GM19452 (cell line): ENCODE results near the gene TTYH1.

Experiments
- ATAC-seq: cut with Tn5 transposase; IDR thresholded peaks from one replicate; pipeline ENCODE4 v1.9.1; 2021; ENCODE audit not compliant: unreplicated experiment

Gene TTYH1

DNA sequence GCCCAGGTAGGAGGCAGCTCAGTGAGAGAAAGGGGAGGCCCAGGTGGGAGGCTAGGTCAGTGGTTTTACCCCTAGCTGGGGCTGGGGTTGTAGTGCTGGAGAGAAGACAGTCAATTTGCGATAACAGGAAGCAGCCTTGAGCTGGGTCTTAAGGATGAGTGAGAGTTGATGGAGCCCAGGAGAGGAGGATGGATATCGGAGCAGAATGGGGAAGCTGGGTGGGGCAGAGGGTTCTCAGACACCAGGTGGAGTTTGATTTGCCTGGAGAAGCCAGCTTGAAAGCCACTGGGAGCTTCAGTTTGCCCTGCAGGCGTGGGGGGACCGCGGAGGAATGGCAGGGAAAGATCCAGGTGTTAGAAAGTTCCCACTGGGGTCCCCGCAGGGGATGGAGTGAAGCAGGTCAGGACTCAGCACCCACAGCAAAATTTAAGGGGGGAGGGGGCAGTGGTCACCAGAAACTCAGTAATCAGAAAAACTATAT is 58.7 kb downstream of the TTYH1 start:
- ATAC-seq, result no peak

DNA sequence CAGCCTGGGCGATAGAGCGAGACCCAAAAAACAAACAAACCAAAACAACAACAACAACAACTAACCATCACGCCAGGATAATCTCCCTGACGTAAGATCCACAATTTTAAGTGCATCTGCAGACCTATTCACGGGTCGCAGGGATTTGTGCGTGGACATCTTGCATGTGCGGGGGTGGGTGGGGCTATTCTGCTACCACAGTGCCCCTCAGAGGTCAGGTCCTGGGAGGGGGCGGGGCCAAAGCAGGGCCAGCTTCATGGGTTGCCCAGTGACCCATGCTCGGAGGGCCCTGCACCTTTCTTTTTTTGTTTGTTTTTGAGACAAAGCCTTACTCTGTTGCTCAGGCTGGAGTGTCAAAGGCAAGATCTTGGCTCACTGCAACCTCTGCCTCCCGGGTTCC is 60.4 kb downstream of the TTYH1 start:
- no peak for ATAC-seq

DNA sequence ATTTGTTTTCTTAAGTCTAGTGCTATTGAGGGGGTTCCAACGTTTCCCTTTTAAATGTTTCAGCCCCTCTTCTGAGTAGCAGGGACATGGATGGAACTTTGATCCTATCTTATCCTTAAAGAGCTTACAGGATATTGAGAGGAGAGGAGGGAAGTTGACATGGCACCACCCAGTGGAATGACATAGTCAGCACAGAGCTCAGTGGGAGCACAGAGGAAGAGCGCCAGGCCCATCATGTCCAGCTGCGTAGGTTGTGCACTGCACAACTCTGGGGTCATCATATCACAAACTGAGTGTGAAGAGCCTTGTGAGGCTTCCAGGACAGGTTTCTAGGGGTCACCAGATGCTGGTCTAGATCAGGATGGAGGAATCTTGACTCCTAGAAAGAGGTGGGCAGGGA is 62.4 kb downstream of the TTYH1 start:
- ATAC-seq, result no peak

DNA sequence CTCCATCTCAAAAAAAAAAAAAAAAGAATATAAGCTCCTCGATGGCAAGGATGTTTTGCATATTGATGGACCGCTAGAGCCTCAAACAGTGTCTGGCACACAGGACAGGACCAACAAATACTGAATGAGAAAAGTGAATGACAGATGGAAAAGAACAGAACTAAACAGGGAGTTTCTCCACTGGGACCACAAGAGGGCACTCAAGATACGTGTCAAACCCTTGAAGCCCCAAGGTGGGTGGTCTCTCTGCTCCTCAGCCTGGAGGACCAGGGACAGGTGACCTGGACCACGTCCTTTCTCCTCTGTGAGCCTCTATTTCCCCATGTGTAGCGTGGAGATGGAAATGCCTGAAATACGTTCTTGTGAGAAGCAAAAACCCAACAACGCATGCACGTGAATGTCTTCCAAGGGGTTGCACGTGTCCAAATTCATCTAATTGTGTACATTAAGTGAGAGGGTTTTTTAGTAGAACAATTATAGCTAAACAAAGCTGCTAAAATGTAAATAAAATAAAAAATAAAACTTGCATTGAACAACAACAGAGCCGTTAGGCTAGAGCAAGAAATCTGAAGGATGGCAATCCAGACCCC is 63.5 kb downstream of the TTYH1 start:
- no peak for ATAC-seq

DNA sequence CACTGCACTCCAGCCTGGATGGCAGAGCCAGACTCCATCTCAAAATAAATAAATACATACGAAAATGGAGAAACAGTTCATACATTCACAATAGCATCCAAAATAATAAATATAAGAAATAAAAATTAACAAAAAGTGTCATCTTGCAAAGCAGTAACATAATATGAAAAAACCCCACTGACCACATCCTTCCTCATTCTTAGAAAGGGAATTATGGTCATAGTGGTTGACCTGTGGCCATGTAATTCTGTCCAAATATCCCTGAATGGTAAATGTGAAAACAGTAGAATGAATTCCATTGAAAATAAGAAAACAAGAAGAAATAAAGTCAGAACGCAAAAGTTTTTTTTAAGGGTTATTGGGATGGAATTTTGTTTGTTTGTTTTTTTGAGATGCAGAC is 64.8 kb downstream of the TTYH1 start:
- no peak for ATAC-seq

DNA sequence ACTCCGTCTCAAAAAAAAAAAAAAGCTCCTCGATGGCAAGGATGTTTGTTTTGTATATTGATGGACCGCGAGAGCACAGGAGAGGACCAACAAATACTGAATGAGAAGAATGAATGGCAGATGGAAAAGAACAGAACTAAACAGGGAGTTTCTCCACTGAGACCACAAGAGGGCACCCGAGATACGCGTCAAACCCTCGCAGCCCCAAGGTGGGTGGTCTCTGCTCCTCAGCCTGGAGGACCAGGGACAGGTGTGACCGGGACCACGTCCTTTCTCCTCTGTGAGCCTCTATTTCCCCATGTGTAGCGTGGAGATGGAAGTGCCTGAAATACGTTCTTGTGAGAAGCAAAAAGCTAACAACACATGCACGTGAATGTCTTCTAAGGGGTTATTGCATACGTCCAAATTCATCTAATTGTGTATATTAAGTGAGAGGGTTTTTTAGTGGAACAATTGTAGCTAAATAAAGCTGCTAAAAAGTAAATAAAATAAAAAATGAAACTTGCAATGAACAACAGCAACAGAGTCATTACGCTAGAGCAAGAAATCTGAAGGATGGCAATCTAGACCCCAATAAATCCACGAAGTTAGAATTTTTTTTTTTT is 66.2 kb downstream of the TTYH1 start:
- no peak for ATAC-seq

DNA sequence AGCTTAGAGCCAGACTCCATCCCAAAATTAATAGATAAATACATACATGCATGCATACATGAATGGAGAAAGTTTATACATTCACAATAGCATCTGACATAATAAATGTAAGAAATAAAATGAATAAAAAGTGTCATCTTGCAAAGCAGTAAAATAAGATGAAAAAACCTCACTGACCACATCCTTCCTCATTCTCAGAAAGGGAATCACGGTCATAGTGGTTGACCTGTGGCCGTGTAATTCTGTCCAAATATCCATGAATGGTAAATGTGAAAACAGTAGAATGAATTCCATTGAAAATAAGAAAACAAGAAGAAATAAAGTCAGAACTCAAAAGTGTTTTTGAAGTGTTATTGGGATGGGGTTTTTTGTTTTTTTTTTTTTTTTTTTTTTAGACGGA is 67.6 kb downstream of the TTYH1 start:
- no peak for ATAC-seq

DNA sequence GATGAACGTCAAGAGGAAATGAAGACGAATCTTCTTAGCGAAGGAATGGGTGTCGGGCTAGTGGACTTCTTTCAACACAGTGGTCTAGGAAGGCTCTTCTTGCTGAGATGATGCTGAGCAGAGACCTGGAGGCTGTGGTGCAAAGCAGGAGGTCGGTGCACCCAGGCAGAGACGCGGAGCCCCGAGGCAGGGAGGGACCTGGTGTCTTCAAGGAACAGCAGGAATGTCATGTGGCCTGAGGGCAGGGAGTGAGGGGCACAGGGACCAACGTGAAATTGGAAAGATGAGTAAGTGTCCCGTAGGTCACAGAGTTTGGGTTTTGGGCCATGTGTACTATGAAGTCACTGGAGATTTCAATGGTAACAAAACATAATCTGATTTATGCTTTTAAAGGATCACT is 69.2 kb downstream of the TTYH1 start:
- no peak for ATAC-seq

DNA sequence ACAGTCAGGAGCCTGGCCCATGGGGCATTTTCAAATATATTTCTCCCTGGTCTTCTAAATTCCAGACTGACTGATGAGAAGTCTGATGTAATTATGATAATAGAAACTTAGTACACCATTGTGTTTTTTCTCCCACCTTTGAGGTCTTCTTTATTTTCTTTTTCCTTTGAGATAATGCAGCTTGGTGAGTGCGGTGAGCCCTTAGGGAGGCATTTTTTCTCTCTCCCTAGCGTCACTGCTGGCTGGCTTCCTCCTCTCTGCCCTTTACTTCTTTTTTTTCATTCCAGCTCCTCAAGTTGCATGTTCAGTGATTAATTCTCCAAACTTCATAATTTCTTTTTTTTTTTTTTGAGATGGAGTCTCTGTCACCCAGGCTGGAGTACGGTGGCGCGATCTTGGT is 70.6 kb downstream of the TTYH1 start:
- ATAC-seq, result no peak
